ENCODE data around the gene C16orf54.
"Not testable (repeated sequence)": the region's sequence is repeated elsewhere in the genome, so short reads cannot be mapped to it uniquely, and the experiment has no call there.

The C16orf54 gene

GRCh38 chr16:29767062-29767461 is 21.3 kb upstream of the C16orf54 start:
- DNase-seq = no peak

GRCh38 chr16:29766571-29766970 is 20.8 kb upstream of the C16orf54 start:
- no peak for DNase-seq

GRCh38 chr16:29765167-29766032 is 19.6 kb upstream of the C16orf54 start:
- peak; percentile 96 for DNase-seq

GRCh38 chr16:29763326-29763725 is 17.5 kb upstream of the C16orf54 start:
- DNase-seq = no peak

GRCh38 chr16:29761882-29762281 is 16.1 kb upstream of the C16orf54 start:
- no peak for DNase-seq

- not testable (repeated sequence) for DNase-seq
Observed at GRCh38 chr16:29761280-29761651, 15.5 kb upstream of the C16orf54 start.

DNA sequence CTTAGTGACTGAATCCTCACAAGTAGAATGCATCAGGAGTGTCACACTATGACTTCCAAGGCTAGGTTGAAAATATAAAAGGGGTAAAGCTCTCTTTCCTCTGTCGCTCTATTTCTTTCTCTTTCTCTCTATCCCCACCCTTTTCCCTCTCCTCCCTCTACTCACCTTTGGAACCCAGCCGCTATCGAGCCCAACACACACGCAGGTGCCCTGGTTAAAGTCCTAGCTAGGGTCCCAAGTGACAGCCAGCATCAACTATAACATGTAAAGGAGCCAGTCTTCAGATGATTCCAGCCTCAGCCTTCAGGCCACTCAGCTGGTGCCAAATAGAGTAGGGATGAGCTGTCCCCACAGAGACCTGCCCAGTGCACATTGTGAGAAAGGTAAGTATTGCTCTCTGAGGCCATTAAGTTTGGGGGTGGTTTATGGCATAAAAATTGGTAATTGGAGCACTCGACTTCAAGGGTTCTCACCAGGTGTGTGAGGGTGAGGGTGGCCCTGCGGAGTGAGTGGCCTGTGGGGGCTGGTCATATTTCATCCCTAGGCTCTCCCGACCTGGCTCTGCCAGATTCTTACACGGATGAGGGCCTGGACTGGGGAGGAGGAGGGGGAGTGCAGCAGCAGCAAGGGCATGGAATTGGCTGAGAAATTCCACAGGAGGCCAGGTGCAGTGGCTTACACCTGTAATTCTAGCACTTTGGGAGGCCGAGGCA is 14.9 kb upstream of the C16orf54 start:
- peak; percentile 98 for DNase-seq

- no peak for DNase-seq
Observed at GRCh38 chr16:29757950-29758466, 12.2 kb upstream of the C16orf54 start.

- not testable (repeated sequence) for DNase-seq
Observed at GRCh38 chr16:29757086-29757485, 11.3 kb upstream of the C16orf54 start.

DNA sequence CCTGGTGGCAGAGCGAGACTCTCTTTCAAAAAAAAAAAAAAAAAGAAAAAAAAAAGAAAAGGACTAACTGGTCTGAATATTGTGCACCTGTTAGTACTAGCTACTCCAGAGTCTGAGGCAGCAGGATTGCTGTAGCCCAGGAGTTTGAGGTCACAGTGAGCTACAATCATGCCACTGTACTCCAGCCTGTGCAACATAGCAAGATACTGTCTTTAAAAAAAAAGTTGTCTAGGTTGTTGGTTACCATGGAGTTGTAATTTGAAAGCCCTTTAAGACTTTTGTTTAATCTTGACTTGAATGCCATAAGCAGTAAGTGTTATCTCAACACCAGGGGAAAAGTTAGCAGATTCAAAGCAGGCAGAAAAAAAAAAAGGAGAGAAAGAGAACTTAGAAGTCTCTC is 10.9 kb upstream of the C16orf54 start:
- no peak for DNase-seq

GRCh38 chr16:29753516-29753915 is 7.7 kb upstream of the C16orf54 start:
- no peak for DNase-seq

DNA sequence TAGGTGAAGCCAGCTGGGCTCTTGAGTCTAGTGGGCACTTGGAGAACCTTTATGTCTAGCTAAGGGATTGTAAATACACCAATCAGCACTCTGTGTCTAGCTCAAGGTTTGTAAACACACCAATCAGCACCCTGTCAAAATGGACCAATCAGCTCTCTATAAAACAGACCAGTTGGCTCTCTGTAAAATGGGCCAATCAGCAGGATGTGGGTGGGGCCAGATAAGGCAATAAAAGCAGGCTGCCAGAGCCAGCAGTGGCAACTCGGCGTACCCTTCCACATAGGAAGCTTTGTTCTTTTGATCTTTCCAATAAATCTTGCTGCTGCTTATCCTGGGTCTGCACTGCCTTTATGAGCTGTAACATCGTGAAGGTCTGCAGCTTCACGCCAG is 3.0 kb upstream of the C16orf54 start:
- DNase-seq = not testable (repeated sequence)

DNA sequence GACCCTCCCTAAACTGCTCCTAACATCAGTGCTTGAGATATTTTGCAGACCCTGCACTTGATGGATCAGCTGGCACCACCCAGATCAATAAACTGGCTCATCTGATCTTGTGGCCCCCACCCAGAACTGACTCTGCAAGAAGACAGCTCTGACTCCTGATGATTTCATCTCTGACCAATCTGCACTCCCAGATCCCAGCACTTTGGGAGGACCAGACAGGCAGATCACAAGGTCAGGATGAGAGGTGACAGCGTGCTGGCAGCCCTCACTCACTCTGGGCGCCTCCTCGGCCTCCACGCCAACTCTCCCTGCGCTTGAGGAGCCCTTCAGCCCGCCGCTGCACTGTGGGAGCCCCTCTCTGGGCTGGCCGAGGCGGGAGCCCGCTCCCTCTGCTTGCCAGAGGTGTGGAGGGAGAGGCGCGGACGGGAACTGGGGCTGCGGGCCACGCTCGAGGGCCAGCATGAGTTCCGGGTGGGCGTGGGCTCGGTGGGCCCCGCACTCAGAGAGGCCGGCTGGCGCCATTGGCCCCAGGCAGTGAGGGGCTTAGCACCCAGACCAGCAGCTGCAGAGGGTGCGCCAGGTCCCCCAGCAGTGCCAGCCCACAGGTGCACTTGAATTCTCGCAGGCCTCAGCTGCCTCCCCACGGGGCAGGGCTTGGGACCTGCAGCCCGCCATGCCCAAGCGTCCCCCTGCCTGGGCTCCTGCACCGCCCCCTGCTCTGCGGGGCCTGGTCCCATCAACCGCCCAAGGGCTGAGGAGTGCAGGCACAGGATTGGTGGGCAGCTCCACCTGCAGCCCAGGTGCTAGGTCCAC is 2.4 kb upstream of the C16orf54 start:
- no peak for DNase-seq

DNA sequence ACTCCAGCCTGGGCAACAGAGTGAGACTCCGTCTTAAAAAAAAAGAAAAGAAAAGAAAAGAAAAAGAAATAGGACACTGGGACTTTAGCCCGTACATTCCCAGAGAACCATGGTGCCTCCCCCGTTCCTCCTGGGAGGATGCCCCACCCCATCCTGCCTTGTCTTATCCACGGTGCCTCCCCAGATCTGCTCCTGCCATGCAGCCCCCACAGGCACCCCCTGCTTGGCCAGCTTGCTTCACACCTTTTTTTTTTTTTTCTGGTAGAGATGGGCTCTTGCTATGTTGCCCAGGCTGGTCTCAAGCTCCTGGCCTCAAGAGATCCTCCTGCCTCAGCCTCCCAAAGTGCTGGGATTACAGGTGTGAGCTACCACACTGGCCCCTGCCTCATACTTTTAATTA is 728 bp upstream of the C16orf54 start:
- not testable (repeated sequence) for DNase-seq

DNA sequence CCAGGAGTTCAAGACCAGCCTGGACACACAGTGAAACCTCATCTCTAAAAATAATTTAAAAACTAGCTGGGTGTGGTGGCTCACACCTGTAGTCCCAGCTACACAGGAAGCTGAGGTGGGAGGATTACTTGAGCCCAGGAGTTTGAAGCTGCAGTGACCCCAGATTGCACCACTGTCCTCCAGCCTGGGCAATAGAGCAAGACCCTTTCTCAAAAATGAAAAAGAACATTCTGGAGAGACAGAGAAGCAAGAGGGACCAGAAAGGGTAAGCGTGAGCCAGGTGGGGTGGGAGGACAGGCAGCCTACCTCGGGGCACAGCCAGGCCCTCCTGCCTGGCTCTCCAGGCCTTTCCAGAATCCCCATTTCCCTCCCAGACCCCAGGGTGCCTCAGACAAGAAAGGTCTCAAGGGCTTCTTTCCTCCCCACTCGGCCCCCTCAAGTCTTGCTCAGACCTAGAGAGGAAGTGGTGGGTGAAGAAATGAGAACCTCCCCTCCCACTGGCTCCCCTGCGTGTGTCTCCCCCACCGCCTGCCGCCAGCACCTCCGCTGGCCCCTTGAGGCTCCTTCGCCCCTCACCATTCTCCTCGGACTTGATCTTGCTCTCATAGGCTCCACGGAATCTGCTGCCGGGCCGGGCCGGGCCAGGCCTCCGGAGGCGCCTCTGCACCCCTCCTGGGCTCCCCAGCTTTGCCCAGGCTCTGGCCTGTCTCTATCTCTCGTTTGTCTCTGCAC is 503 bp downstream of the C16orf54 start:
- DNase-seq = no peak

GRCh38 chr16:29744541-29745101 is 1.2 kb downstream of the C16orf54 start:
- DNase-seq = no peak

- DNase-seq = no peak
Observed at GRCh38 chr16:29743827-29744531, 1.8 kb downstream of the C16orf54 start.

DNA sequence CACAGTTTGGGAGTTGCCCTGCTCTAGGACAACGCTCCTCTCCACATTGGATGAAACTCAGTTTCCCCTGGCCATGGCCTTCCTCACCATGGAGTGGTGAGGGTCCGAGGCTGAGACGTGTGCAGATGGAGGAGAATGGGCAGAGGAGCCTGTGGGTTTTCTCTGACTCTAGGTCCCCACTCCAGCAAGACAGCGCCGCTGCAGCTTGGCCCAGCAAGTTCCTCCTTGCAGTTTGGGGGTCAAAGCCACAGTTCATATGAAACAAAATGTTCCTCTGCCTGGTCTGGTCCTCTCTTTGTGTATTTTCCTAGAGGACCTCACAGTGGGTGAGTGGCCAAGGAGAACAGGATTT is 2.3 kb downstream of the C16orf54 start:
- no peak for DNase-seq

- DNase-seq = peak; percentile 21
Observed at GRCh38 chr16:29742683-29743275, 3.0 kb downstream of the C16orf54 start.

DNA sequence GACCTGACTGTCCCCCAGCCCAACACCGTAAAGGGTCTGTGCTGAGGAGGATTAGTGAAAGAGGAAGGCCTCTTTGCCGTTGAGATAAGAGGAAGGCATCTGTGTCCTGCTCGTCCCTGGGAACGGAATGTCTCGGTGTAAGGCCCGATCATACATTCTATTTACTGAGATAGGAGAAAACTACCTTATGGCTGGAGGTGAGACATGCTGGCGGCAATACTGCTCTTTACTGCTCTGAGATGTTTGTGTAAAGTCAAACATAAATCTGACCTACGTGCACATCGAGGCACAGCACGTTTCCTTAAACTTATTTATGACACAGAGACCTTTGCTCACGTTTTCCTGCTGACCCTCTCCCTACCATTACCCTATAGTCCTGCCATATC is 5.2 kb downstream of the C16orf54 start:
- DNase-seq = not testable (repeated sequence)

Data from DMS79 treated with DMSO at 0.1 percent for 48 hours (cell line).